GM12872 (cell line): ENCODE data around the gene SLC35G6.

Source experiments
- TF ChIP-seq, protein P1 (sequence below): IDR thresholded peaks from 3 replicates; pipeline ENCODE4 v1.5.1; 2011; ENCODE audit warnings: low read depth, mild to moderate bottlenecking, low read length, moderate library complexity; ENCODE audit not compliant: insufficient read depth

Gene SLC35G6

DNA sequence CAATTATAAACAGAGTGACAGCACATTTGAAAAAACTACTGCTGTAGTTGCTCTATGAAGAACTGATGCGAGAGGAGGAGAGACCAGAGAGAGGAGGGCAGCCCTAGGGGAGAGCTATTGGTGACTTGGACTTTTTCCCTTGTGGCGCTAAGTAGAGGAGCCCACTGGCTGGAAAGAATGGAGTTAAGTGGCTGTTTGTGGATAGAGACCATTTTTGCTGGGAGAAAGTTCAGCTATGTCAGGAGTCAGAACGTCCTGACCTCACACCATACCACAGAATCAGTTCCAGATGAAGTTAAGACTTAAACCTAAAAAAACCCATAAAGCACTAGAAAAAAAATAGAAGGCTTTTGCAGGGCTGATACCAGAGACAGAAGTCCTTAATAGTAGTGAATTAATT lies 4.9 kb downstream of the SLC35G6 start:
- TF ChIP-seq, protein P1, sequence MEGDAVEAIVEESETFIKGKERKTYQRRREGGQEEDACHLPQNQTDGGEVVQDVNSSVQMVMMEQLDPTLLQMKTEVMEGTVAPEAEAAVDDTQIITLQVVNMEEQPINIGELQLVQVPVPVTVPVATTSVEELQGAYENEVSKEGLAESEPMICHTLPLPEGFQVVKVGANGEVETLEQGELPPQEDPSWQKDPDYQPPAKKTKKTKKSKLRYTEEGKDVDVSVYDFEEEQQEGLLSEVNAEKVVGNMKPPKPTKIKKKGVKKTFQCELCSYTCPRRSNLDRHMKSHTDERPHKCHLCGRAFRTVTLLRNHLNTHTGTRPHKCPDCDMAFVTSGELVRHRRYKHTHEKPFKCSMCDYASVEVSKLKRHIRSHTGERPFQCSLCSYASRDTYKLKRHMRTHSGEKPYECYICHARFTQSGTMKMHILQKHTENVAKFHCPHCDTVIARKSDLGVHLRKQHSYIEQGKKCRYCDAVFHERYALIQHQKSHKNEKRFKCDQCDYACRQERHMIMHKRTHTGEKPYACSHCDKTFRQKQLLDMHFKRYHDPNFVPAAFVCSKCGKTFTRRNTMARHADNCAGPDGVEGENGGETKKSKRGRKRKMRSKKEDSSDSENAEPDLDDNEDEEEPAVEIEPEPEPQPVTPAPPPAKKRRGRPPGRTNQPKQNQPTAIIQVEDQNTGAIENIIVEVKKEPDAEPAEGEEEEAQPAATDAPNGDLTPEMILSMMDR: no peak

DNA sequence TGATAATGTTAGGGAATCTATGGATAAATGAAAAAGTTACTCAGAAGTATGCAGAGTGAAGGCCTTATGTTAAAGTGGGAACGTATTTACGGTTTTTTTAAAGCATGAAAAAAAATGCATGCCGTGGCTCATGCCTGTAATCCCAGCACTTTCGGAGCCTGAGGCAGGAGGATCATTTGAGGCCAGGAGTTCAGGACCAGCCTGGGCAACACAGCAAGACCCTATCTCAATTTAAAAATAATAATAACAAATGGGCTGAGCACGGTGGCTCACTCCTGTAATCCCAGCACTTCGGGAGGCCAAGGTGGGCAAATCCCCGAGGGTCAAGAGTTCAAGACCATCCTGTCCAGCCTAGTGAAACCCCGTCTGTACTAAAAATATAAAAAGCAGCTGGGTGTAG lies 8.9 kb downstream of the SLC35G6 start:
- TF ChIP-seq, protein P1: no peak

DNA sequence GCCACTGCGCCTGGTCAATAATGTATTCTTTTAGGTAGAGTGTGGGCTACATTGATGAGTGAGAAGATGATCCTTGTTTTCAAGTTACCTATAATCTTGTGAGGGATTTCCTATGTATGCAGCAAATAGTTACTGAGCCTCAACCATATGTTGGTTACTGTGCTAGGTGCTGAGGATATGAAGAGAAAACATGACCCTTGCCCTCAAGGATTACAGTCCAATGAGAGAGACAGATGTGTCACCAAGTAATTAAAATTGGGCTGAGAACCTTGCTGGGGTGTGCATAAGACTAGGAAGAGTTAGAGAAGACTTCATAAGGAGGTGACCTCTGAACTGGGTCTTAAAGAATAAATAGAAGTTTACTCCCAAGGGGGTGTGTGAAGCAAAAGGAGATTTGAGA lies 10.3 kb downstream of the SLC35G6 start:
- TF ChIP-seq, protein P1: no peak

DNA sequence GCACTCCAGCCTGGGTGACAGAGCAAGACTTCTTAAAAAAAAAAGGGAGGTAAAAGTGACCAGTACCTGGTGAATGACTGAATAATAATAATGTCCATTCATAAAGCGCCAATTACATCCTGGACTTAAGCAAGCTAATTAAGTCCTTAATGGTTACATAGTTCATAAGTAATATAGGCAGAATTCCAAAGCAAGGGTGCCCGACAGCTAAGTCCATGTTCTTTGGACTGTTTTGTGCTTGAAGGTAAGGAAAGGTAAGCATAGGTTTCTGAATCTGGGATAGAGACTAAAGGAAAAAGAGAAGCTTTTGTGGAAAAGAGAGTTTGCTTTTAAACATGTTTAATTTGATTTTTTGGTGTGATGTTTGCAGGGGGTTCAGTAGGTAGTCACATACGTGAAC lies 12.7 kb downstream of the SLC35G6 start:
- TF ChIP-seq, protein P1: no peak

DNA sequence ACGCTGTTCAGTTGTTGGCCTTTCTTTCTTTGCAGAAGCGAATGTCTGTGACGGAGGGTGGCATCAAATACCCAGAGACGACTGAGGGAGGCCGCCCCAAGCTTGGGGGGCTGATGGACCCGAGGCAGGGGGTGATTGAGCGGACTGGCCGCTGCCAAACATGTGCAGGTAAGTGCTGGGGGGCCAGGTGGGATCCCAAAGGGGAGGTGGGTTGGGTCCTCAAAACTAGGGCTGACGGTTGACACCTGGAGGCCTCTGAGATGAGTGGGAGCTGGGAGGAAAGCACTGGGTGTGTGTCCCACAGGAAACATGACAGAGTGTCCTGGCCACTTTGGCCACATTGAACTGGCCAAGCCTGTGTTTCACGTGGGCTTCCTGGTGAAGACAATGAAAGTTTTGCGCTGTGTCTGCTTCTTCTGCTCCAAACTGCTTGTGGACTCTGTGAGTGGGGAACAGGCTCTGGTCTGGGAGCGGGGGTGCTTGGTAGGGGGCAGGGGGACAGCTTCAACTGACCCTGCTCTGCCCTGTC lies 14.7 kb downstream of the SLC35G6 start:
- TF ChIP-seq, protein P1: no peak

DNA sequence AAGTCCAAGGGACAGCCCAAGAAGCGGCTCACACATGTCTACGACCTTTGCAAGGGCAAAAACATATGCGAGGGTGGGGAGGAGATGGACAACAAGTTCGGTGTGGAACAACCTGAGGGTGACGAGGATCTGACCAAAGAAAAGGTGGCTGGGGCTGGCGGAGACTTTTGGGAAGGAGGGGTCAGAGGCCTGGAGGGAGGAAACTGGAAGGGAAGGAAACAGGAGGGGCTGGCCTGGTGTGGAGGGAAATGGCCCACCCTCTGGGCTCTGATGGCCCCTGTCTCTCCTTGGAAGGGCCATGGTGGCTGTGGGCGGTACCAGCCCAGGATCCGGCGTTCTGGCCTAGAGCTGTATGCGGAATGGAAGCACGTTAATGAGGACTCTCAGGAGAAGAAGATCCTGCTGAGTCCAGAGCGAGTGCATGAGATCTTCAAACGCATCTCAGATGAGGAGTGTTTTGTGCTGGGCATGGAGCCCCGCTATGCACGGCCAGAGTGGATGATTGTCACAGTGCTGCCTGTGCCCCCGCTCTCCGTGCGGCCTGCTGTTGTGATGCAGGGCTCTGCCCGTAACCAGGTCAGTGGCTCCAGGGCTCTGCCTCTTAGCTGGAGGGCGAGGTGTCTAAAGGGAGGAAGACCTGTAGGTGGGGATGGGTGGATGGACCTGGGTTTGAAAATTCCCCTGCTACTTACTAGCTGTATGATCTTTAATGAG lies 15.4 kb downstream of the SLC35G6 start:
- TF ChIP-seq, protein P1: no peak

GRCh38 chr17:7497228-7497627 lies 16.0 kb downstream of the SLC35G6 start:
- TF ChIP-seq, protein P1: no peak
